LNCaP clone FGC (cell line): ENCODE results near the gene DCBLD1.

Experiments used
- DNase-seq: peaks from one replicate; pipeline ENCODE4 v3.0.0-alpha.2; 2011; ENCODE audit warnings: low read depth
- H3K4me3 ChIP-seq: 2 replicates; pipeline ENCODE4 v1.5.1; 2011; ENCODE audit warnings: mild to moderate bottlenecking, low read depth, low read length, control low read depth
- TF ChIP-seq, protein P1 (sequence below): IDR thresholded peaks from 2 replicates; pipeline ENCODE4 v1.5.1; 2012; ENCODE audit warnings: mild to moderate bottlenecking; ENCODE audit not compliant: control insufficient read depth, insufficient read depth; ENCODE audit errors: extremely low read depth

DCBLD1 gene

GRCh38 chr6:117525607-117526006 lies 43.1 kb downstream of the DCBLD1 start:
- no peak for DNase-seq
- TF ChIP-seq, protein P1, sequence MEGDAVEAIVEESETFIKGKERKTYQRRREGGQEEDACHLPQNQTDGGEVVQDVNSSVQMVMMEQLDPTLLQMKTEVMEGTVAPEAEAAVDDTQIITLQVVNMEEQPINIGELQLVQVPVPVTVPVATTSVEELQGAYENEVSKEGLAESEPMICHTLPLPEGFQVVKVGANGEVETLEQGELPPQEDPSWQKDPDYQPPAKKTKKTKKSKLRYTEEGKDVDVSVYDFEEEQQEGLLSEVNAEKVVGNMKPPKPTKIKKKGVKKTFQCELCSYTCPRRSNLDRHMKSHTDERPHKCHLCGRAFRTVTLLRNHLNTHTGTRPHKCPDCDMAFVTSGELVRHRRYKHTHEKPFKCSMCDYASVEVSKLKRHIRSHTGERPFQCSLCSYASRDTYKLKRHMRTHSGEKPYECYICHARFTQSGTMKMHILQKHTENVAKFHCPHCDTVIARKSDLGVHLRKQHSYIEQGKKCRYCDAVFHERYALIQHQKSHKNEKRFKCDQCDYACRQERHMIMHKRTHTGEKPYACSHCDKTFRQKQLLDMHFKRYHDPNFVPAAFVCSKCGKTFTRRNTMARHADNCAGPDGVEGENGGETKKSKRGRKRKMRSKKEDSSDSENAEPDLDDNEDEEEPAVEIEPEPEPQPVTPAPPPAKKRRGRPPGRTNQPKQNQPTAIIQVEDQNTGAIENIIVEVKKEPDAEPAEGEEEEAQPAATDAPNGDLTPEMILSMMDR: no peak
- no peak overlapping the region for H3K4me3 ChIP-seq

DNA sequence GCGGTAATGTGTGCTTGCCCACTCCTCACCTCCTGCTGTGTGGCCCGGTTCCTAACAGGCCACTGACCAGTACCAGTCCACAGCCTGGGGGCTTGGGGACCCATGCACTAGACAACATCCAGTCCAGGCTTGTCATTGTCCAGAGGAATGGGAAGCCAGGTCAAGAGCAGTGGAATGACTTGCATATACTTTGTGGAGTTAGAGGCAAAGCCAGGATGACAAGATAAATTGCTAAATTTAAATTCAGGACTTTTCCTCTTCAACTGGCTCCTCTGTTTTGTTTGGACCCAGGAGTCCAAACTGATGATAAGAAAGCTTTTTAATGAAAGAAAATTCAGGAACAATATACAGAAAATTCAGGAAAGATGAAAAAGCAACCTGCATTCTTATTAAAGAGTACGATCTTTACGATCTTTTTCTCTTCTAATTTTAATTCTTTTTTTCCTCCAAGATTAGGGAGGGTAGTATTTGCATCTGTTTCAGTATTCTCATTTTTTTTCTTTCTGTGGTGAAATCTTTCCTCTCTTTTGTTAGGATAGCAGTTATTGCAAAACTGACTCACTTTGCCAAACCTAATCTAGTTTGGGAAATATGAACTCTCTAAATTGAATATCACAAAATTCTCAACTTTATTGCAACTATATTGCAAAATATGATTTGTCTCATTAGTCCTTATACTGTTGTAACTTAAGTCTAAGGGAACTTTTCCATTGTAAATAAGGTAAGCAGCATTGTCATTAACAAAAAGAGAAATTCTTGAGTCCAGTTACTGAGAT lies 48.2 kb downstream of the DCBLD1 start:
- H3K4me3 ChIP-seq: no peak overlapping the region
- TF ChIP-seq, protein P1: no peak
- DNase-seq: no peak

DNA sequence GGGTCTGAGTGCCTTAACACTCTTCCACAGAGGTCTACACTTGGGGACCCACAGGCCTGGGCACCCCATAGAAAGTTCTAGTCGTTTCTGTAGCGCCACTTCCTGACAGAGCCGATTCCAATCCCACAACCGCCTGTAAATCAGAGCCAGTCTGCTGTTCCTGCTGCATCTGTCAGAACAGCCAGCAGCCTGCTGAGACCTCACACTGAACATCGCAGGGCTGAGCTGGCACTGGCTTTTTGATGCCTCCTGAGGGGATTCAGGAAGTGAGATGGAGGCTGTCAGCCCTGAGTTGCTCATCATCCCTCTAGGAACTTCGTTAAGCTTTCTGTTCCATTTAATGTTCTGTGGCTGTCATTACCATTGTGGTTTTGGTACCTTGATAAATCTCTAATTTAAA lies 48.9 kb downstream of the DCBLD1 start:
- DNase-seq: no peak
- TF ChIP-seq, protein P1: no peak
- H3K4me3 ChIP-seq: no peak overlapping the region

DNA sequence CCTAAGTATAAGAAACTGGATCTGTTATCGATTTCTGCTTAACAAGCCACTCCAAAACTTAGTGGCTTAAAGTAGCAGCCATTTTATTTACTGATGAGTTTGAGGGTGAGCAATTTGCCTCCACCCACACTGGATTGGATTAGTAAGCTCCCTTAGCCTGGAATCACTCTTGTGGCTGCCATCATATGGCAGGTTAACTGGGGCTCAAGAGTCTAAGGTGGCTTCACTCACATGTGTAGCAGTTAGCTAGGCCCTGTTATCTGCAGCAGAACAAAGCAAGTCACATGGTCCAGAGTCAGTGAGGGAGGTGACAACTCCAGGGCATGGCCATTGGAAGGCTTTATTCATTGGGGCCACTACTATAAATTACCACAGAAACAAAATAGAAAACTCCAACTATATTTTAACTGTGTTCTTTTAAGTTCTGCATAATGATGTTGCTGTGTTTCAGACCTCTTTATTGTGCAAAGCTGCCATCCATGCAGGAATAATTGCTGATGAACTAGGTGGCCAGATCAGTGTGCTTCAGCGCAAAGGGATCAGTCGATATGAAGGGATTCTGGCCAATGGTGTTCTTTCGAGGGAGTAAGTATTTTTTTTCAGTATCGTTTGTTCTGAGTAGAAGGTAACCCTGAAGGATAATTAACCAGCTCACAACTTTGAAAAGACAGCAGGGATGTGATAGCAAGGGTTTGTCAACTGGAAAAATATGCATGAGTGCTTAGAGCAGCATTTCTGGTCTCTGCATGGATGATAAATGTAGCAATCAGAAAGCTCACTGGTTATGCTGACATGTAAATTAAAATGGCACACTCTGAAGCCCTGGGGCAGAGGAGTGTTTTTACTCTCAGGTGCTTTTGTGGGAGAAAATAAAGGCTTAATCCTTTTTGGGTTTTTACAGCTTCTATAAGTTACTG lies 49.6 kb downstream of the DCBLD1 start:
- H3K4me3 ChIP-seq: no peak overlapping the region
- TF ChIP-seq, protein P1: no peak
- DNase-seq: no peak

- H3K4me3 ChIP-seq: no peak overlapping the region
- TF ChIP-seq, protein P1: no peak
- no peak for DNase-seq
Measured at GRCh38 chr6:117533775-117534174, 51.3 kb downstream of the DCBLD1 start.

DNA sequence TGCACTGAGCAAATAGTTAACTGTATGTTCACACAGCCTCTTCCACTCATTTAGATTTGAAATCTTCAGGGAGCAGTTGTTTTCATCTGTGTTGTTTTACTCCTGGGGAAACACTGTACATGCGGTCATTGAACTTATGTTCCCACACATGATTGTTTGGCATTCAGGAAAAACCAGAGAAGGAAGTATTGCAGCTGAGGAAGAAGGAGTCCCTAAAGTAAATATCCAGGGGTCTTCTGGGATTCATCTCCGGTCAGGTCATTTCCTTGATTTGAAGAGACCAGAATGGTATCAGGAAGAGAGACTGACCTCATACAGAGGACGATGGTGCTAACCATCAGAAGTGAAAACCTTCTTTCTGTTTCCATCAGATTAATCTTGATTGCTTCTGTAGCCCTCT lies 52.5 kb downstream of the DCBLD1 start:
- DNase-seq: no peak
- H3K4me3 ChIP-seq: no peak overlapping the region
- TF ChIP-seq, protein P1: no peak
